Measurements from ENCODE around the gene SENP1. TPM values are rescaled to one million over a fixed set of nuclear protein-coding genes. Genes with fewer than 3 reads are reported as not detected.

SENP1 gene
- total and polyA plus RNA-seq, 2 experiments from 2014 or later: 16.7 to 20.4 TPM

- Histone ChIP-seq H3K4me3 (no peak overlapping the region), H3K27me3 (no peaks in the 10 kb centered on the region), H3K27ac (no peak overlapping the region), H3K4me1 (ENCODE audit: low read depth) (peaks cover 8% of the 10 kb centered on the region), H3K9me3 (ENCODE audit: low read depth) (no peaks in the 10 kb centered on the region), H3K36me3 (peaks cover 48% of the 10 kb centered on the region)
- TF ChIP-seq CTCF (IDR thresholded peaks at IDR 0.05; ENCODE audit: low read depth, low read length): no peak
- DNase-seq (ENCODE audit: low read depth in 1 of 2, low spot score in 1 of 2): no peak
Observed at GRCh38 chr12:48065041-48065440, 40.8 kb downstream of the SENP1 start.

- peaks cover 6% of the 10 kb centered on the region for H3K4me1 ChIP-seq (ENCODE audit: low read depth)
- H3K36me3 ChIP-seq: peaks cover 52% of the 10 kb centered on the region
- no peak for DNase-seq (ENCODE audit: low read depth in 1 of 2, low spot score in 1 of 2)
- no peaks in the 10 kb centered on the region for H3K27me3 ChIP-seq
- TF ChIP-seq CTCF (IDR thresholded peaks at IDR 0.05; ENCODE audit: low read depth, low read length): no peak
- H3K27ac ChIP-seq: no peak overlapping the region
- H3K9me3 ChIP-seq (ENCODE audit: low read depth): no peaks in the 10 kb centered on the region
- H3K4me3 ChIP-seq: no peak overlapping the region
Observed at GRCh38 chr12:48063530-48063929, 42.3 kb downstream of the SENP1 start.

GRCh38 chr12:48061938-48062719, 43.8 kb downstream of the SENP1 start:
- no peak for TF ChIP-seq CTCF (IDR thresholded peaks at IDR 0.05; ENCODE audit: low read depth, low read length)
- H3K36me3 ChIP-seq: peaks cover 52% of the 10 kb centered on the region
- DNase-seq (ENCODE audit: low read depth in 1 of 2, low spot score in 1 of 2): peak; percentile 12 to 44
- H3K27me3 ChIP-seq: no peaks in the 10 kb centered on the region
- no peak overlapping the region for H3K4me3 ChIP-seq
- H3K4me1 ChIP-seq (ENCODE audit: low read depth): no peaks in the 10 kb centered on the region
- no peaks in the 10 kb centered on the region for H3K9me3 ChIP-seq (ENCODE audit: low read depth)
- H3K27ac ChIP-seq: no peak overlapping the region

GRCh38 chr12:48060474-48060873, 45.4 kb downstream of the SENP1 start:
- H3K36me3 ChIP-seq: peaks cover 50% of the 10 kb centered on the region
- H3K4me1 ChIP-seq (ENCODE audit: low read depth): no peaks in the 10 kb centered on the region
- TF ChIP-seq CTCF (IDR thresholded peaks at IDR 0.05; ENCODE audit: low read depth, low read length): no peak
- H3K9me3 ChIP-seq (ENCODE audit: low read depth): no peaks in the 10 kb centered on the region
- no peak overlapping the region for H3K4me3 ChIP-seq
- DNase-seq (ENCODE audit: low read depth in 1 of 2, low spot score in 1 of 2): no peak
- H3K27me3 ChIP-seq: no peaks in the 10 kb centered on the region
- no peak overlapping the region for H3K27ac ChIP-seq

- no peaks in the 10 kb centered on the region for H3K4me1 ChIP-seq (ENCODE audit: low read depth)
- no peak for DNase-seq (ENCODE audit: low read depth in 1 of 2, low spot score in 1 of 2)
- H3K27ac ChIP-seq: no peak overlapping the region
- TF ChIP-seq CTCF (IDR thresholded peaks at IDR 0.05; ENCODE audit: low read depth, low read length): no peak
- H3K9me3 ChIP-seq (ENCODE audit: low read depth): no peaks in the 10 kb centered on the region
- H3K4me3 ChIP-seq: no peak overlapping the region
- H3K27me3 ChIP-seq: no peaks in the 10 kb centered on the region
- H3K36me3 ChIP-seq: peaks cover 33% of the 10 kb centered on the region
Observed at GRCh38 chr12:48058771-48059170, 47.1 kb downstream of the SENP1 start.

All from cardiac muscle cell (in vitro differentiated cells and primary cell).